NK-92 treated with Interleukin-12 subunit alpha and Interleukin-12 subunit beta, amount 100 ng/mL, for 24 hours (cell line): ENCODE results near the gene VSIR.

ENCODE experiments used
- DNase-seq: peaks from one replicate; lab custom pipeline; 2025; lab: John Stamatoyannopoulos, UW

VSIR gene

GRCh38 chr10:71763352-71764127 lies 9.8 kb downstream of the VSIR start:
- no peak for DNase-seq

- no peak for DNase-seq
Observed at GRCh38 chr10:71762324-71762723, 11.0 kb downstream of the VSIR start.

GRCh38 chr10:71761541-71762113 lies 11.7 kb downstream of the VSIR start:
- DNase-seq = no peak

- no peak for DNase-seq
Observed at GRCh38 chr10:71761105-71761511, 12.2 kb downstream of the VSIR start.

GRCh38 chr10:71757399-71757922 lies 15.9 kb downstream of the VSIR start:
- DNase-seq = no peak

GRCh38 chr10:71756311-71757191 lies 16.8 kb downstream of the VSIR start:
- DNase-seq = no peak

- DNase-seq = no peak
Observed at GRCh38 chr10:71755179-71755879, 18.0 kb downstream of the VSIR start.

GRCh38 chr10:71754562-71754961 lies 18.8 kb downstream of the VSIR start:
- no peak for DNase-seq

GRCh38 chr10:71753960-71754505 lies 19.3 kb downstream of the VSIR start:
- no peak for DNase-seq

GRCh38 chr10:71753091-71753959 lies 20.0 kb downstream of the VSIR start:
- no peak for DNase-seq

- DNase-seq = no peak
Observed at GRCh38 chr10:71752391-71753090, 20.8 kb downstream of the VSIR start.

GRCh38 chr10:71751515-71752224 lies 21.6 kb downstream of the VSIR start:
- no peak for DNase-seq

- DNase-seq = no peak
Observed at GRCh38 chr10:71750986-71751385, 22.3 kb downstream of the VSIR start.

- DNase-seq = no peak
Observed at GRCh38 chr10:71750124-71750841, 23.0 kb downstream of the VSIR start.

GRCh38 chr10:71749396-71749795 lies 23.9 kb downstream of the VSIR start:
- no peak for DNase-seq

- peak; percentile 42 for DNase-seq
Observed at GRCh38 chr10:71748671-71749191, 24.6 kb downstream of the VSIR start.

GRCh38 chr10:71747551-71748523 lies 25.5 kb downstream of the VSIR start:
- DNase-seq = no peak
